Astrocyte (in vitro differentiated cells and primary cell): ENCODE measurements around the gene GJA10. TPM values are rescaled to one million over a fixed set of nuclear protein-coding genes. Genes with fewer than 3 reads are reported as not detected.
A peak's percentile ranks its signal among the peaks of the same experiment; 100 is the strongest.

Experiments
- DNase-seq: peaks from one replicate; pipeline ENCODE4 v3.0.0-alpha.2; 2010; ENCODE audit warnings: low read depth
- FAIRE-seq: peaks from 2 replicates; lab custom pipeline; 2011; peaks lifted over from hg19 to GRCh38; lab: Jason Lieb, UNC
- H2AFZ ChIP-seq: 2 replicates; pipeline ENCODE4 v1.6.0; 2012; ENCODE audit warnings: low read depth, low read length, inconsistent platforms
- H3K27ac ChIP-seq: 2 replicates; pipeline ENCODE4 v1.5.1; 2011; ENCODE audit warnings: low read depth, low read length, inconsistent platforms
- H3K27me3 ChIP-seq: 2 replicates; pipeline ENCODE4 v1.6.0; 2011; ENCODE audit warnings: low read length, inconsistent platforms; ENCODE audit not compliant: insufficient read depth
- H3K36me3 ChIP-seq: 2 replicates; pipeline ENCODE4 v1.5.1; 2011; ENCODE audit warnings: low read length, inconsistent platforms; ENCODE audit not compliant: insufficient read depth
- H3K4me1 ChIP-seq: 2 replicates; pipeline ENCODE4 v1.5.1; 2011; ENCODE audit warnings: low read length, inconsistent platforms; ENCODE audit not compliant: insufficient read depth
- H3K4me2 ChIP-seq: 2 replicates; pipeline ENCODE4 v1.6.0; 2012; ENCODE audit warnings: low read length, inconsistent platforms
- H3K4me3 ChIP-seq: 2 replicates; pipeline ENCODE4 v1.5.1; 2011; ENCODE audit warnings: low read depth, mild to moderate bottlenecking, low read length, inconsistent platforms; ENCODE audit not compliant: insufficient read depth
- H3K79me2 ChIP-seq: 2 replicates; pipeline ENCODE4 v1.6.0; 2012; ENCODE audit warnings: mild to moderate bottlenecking, low read length, inconsistent platforms; ENCODE audit not compliant: insufficient read depth
- H3K9ac ChIP-seq: 2 replicates; pipeline ENCODE4 v1.6.0; 2012; ENCODE audit warnings: mild to moderate bottlenecking, low read length, inconsistent platforms
- H3K9me3 ChIP-seq: 2 replicates; pipeline ENCODE4 v1.5.1; 2012; ENCODE audit warnings: low read depth, mild to moderate bottlenecking, low read length, inconsistent platforms; ENCODE audit not compliant: insufficient read depth
- H4K20me1 ChIP-seq: 2 replicates; pipeline ENCODE4 v1.6.0; 2012; ENCODE audit warnings: low read length, inconsistent platforms; ENCODE audit not compliant: insufficient read depth
- H3K27ac Mint-ChIP-seq: one replicate; pipeline ENCODE4 v1.8.0; 2021; ENCODE audit warnings: mild to moderate bottlenecking, mixed read lengths; ENCODE audit not compliant: unreplicated experiment
- H3K27me3 Mint-ChIP-seq: one replicate; pipeline ENCODE4 v1.8.0; 2021; ENCODE audit warnings: low read depth, mixed read lengths; ENCODE audit not compliant: unreplicated experiment
- H3K36me3 Mint-ChIP-seq: one replicate; pipeline ENCODE4 v1.8.0; 2021; ENCODE audit warnings: low read depth, mixed read lengths; ENCODE audit not compliant: unreplicated experiment
- H3K4me1 Mint-ChIP-seq: one replicate; pipeline ENCODE4 v1.8.0; 2021; ENCODE audit warnings: low read depth, mixed read lengths; ENCODE audit not compliant: unreplicated experiment
- H3K4me3 Mint-ChIP-seq: one replicate; pipeline ENCODE4 v1.8.0; 2021; ENCODE audit warnings: mild to moderate bottlenecking, moderate library complexity, mixed read lengths; ENCODE audit not compliant: unreplicated experiment
- H3K9me3 Mint-ChIP-seq: one replicate; pipeline ENCODE4 v1.8.0; 2021; ENCODE audit warnings: mild to moderate bottlenecking, mixed read lengths; ENCODE audit not compliant: unreplicated experiment
- EZH2 ChIP-seq: IDR thresholded peaks from 2 replicates; pipeline ENCODE4 v1.6.1; 2012; ENCODE audit warnings: mild to moderate bottlenecking, low read length, inconsistent platforms; ENCODE audit not compliant: insufficient read depth
- total RNA-seq: library from RNA; stranded (reverse); gene quantifications from 2 replicates; pipeline ENCODE4 v1.2.1, GENCODE V29; 2021
- TF ChIP-seq, protein P1 (sequence below): IDR thresholded peaks from 2 replicates; pipeline ENCODE4 v1.5.1; 2011; ENCODE audit warnings: low read depth, mild to moderate bottlenecking, inconsistent platforms, low read length, moderate library complexity; ENCODE audit not compliant: insufficient read depth

The GJA10 gene
- total RNA-seq, 1 donor from 2014 or later = not detected

DNA sequence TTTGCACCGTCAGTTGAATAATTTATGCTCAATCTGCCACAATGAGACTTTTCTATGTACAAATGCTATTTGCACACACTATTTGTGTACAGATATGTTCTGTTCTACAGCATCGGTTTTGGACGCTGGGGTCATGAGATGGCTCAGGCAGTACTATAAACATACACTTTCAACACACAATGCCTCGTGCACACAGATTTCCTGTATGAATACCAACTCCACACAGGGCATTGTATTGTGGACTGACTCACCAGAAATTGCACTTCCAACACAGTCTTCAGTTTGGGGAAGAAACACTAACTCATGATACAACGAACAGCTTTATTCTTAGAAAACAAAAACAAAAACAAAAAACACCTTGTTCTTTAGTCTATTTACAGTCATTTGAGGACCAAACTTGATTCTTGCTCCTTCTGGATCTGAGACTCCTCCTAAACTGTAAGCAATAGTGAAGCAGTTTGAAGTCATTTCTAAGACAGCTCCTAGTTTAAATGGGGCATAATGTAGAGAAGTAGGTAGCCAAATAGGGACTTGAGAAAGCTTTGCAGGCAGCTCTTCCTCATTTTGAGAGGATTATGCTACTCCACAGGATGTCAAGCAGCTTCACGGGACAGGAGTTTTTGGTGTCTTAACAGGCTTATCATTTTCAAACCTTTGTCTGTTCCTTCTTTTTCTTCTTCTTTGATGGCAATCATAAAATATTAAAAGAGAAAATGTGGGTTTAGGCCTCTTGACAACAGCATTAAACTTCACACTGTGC, 33.7 kb downstream of the GJA10 start:
- no peaks in the 10 kb centered on the region for H3K27me3 ChIP-seq

DNA sequence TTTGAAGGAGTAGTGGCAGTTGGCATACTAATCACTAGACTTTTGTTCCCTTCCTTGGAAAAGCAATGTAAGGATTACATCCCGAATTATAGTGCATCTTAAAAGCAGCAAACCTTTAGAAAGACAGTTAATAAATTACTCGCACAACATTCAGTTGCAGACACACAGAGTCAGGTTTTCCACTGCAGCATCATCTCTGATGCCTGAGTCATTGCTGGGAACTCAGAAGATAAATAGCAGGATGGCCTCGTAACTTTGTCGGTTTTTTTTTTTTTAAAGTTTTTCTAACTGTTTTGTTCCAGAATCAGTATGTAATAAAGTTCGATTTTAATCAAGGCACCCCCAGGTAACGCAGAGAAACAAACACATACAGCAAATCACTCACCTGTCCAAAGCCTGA, 34.3 kb downstream of the GJA10 start:
- Mint-ChIP-seq H3K4me1 (peaks cover 24% of the 10 kb centered on the region), H3K27ac (peak overlapping the region; percentile 77), H3K4me3 (no peak overlapping the region), H3K27me3 (no peaks in the 10 kb centered on the region), H3K9me3 (no peaks in the 10 kb centered on the region), H3K36me3 (peaks cover 7% of the 10 kb centered on the region)
- Histone ChIP-seq H2AFZ (no peak overlapping the region), H3K27ac (peak overlapping the region; percentile 26), H3K79me2 (no peaks in the 10 kb centered on the region), H3K4me3 (no peak overlapping the region), H4K20me1 (no peaks in the 10 kb centered on the region), H3K4me1 (peaks cover 19% of the 10 kb centered on the region), H3K4me2 (peak overlapping the region; percentile 17), H3K9me3 (no peaks in the 10 kb centered on the region), H3K9ac (peak overlapping the region; percentile 17), H3K27me3 (no peaks in the 10 kb centered on the region), H3K36me3 (no peaks in the 10 kb centered on the region)
- TF ChIP-seq EZH2 = no peak
- DNase-seq (peak; percentile 78), FAIRE-seq (no peak)

More for the DNA sequence above, 33.7 kb downstream of the GJA10 start:
- Histone ChIP-seq H2AFZ (peak overlapping the region; percentile 4), H3K4me2 (peak overlapping the region; percentile 17), H3K9me3 (no peaks in the 10 kb centered on the region), H3K9ac (peak overlapping the region; percentile 12), H3K4me1 (peaks cover 19% of the 10 kb centered on the region), H3K36me3 (no peaks in the 10 kb centered on the region), H4K20me1 (no peaks in the 10 kb centered on the region), H3K79me2 (no peaks in the 10 kb centered on the region), H3K27ac (no peak overlapping the region), H3K4me3 (no peak overlapping the region)
- Mint-ChIP-seq H3K27ac (peak overlapping the region; percentile 77), H3K4me1 (peaks cover 24% of the 10 kb centered on the region), H3K36me3 (peaks cover 7% of the 10 kb centered on the region), H3K4me3 (no peak overlapping the region), H3K9me3 (no peaks in the 10 kb centered on the region), H3K27me3 (no peaks in the 10 kb centered on the region)
- DNase-seq (peak; percentile 42), FAIRE-seq (no peak)
- no peak for TF ChIP-seq EZH2
- TF ChIP-seq, protein P1, sequence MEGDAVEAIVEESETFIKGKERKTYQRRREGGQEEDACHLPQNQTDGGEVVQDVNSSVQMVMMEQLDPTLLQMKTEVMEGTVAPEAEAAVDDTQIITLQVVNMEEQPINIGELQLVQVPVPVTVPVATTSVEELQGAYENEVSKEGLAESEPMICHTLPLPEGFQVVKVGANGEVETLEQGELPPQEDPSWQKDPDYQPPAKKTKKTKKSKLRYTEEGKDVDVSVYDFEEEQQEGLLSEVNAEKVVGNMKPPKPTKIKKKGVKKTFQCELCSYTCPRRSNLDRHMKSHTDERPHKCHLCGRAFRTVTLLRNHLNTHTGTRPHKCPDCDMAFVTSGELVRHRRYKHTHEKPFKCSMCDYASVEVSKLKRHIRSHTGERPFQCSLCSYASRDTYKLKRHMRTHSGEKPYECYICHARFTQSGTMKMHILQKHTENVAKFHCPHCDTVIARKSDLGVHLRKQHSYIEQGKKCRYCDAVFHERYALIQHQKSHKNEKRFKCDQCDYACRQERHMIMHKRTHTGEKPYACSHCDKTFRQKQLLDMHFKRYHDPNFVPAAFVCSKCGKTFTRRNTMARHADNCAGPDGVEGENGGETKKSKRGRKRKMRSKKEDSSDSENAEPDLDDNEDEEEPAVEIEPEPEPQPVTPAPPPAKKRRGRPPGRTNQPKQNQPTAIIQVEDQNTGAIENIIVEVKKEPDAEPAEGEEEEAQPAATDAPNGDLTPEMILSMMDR = no peak

DNA sequence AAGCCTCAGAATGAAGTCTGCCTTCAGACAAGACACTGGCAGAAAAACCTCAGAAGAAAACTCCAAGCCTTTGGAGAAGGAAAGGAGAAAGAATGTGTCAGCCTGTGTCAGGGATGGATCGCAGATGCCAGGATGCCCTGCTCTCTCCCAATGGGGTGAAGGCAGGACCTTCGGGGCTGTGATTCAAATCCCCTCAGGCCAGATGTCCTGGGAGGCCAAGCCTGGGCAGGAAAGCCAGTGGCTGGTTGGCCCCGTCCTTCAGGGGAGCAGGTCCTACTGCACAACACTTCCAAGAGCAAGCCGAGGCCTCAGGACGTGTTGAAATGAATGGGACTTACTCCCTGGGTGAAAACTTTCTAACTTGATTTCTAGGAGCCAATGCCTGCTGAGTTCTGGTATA, 36.5 kb downstream of the GJA10 start:
- no peak for DNase-seq
- TF ChIP-seq EZH2 = no peak
- Histone ChIP-seq H3K4me1 (peaks cover 19% of the 10 kb centered on the region), H3K27me3 (no peaks in the 10 kb centered on the region), H3K79me2 (no peaks in the 10 kb centered on the region), H3K36me3 (no peaks in the 10 kb centered on the region), H2AFZ (no peak overlapping the region), H3K4me3 (no peak overlapping the region), H4K20me1 (no peaks in the 10 kb centered on the region), H3K9me3 (no peaks in the 10 kb centered on the region), H3K27ac (no peak overlapping the region), H3K4me2 (no peak overlapping the region), H3K9ac (no peak overlapping the region)
- no peak overlapping the region for H3K4me3 Mint-ChIP-seq
- peaks cover 24% of the 10 kb centered on the region for H3K4me1 Mint-ChIP-seq
- H3K36me3 Mint-ChIP-seq = peaks cover 10% of the 10 kb centered on the region
- no peaks in the 10 kb centered on the region for H3K9me3 Mint-ChIP-seq
- H3K27ac Mint-ChIP-seq = no peak overlapping the region
- FAIRE-seq = no peak
- no peaks in the 10 kb centered on the region for H3K27me3 Mint-ChIP-seq
